ENCODE results near the gene RTKN2.
"Not testable (repeated sequence)": the region's sequence is repeated elsewhere in the genome, so short reads cannot be mapped to it uniquely, and the experiment has no call there.

RTKN2 gene, protein sequence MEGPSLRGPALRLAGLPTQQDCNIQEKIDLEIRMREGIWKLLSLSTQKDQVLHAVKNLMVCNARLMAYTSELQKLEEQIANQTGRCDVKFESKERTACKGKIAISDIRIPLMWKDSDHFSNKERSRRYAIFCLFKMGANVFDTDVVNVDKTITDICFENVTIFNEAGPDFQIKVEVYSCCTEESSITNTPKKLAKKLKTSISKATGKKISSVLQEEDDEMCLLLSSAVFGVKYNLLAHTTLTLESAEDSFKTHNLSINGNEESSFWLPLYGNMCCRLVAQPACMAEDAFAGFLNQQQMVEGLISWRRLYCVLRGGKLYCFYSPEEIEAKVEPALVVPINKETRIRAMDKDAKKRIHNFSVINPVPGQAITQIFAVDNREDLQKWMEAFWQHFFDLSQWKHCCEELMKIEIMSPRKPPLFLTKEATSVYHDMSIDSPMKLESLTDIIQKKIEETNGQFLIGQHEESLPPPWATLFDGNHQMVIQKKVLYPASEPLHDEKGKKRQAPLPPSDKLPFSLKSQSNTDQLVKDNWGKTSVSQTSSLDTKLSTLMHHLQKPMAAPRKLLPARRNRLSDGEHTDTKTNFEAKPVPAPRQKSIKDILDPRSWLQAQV

DNA sequence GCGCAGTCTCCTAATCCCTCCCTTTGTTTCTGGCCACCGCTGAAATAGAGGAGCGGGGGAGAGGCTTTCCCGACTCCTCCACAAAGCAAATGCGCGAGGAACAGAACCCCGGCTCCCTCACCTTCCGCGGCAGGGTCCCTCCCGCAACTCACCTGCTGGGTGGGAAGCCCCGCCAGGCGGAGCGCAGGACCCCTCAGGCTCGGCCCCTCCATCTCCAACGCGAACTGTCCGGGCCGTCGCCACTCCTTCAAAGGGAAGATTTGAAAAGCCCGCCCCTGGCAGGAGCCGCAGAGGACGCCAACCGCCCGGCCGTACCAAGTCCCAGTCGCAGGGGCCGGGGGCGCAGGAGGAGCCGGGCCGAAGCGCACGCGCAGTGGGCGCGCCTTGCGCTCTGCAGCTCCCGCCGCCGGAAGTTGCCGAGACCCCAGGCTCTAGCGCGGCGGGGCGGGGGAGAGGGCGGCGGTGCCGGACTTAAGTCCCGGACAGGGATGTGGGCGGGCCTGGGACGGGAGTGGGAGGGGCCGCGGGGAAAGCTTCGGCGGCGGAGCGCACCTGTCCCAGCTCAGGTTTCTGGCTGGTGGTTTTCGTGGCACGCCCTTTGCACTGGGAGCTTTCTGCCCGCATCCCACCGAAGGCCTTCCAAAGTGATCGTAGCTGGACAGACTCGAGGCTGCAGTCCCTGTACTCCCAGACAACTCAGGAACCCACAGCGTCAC, at the start of gene RTKN2:
Gene RTKN2 (minus strand): TSS at position 446 of the 716 bp plus-strand sequence. CDS start 234 bp downstream, at position 212.
- DNase-seq (ENCODE audit: low spot score), result peak; percentile 64

DNA sequence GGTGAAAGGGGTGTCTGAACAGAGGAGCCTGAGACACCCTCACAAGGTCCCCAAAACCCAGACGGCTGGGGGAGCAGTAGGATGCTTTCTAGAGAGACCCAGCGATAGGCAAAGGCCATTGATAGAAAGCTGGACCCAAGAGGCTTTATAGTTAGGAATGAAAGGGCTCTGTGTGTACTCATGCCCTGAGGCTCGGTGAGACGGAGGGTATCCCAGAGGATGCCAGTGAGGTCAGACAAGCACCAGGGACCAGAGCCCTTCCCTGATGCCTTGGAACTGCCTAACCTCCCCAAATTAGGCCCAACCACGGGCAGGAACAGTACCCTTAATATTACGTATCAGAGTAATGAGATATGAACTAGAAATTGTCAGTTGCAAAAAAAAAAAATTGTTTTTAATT, 48.6 kb upstream of the RTKN2 start:
- DNase-seq (ENCODE audit: low spot score), result no peak

DNA sequence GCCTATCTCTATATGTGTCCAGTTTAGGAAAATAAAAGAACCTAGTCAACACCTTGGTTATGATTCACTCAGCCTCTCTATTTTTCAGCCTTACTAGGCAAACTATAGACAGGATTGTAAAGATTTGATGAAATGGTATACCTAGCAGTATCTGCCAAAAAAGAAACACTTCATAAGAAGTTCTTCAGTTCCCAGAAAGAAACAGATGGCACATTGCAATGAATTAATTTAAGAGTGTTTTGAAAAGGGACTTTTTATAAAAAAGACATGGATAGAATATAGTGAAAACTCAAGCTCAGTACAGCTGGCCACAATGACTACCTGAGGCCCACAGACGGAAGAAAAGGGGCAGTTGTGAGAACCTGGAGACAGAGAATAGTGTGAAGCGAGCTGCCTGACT, 40.6 kb upstream of the RTKN2 start:
- DNase-seq (ENCODE audit: low spot score), result no peak

DNA sequence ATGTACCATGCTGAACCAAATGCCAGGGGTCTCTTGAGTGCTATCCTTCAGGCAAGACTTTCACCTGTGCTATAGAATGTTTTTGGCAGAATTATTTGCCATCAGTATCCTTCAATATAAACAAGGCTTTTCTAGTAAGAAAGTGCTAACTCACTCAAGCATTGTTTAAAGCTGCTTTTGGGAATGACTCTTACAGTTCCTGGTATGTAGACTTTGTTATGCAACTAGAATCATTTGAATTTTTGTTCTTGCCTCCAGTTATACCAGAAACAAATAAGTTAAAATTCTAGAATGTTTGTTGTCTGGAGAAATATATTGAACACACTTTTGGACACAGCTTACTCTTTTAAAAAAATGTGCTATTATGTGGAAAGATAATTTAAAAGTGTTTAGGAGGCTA, 39.5 kb upstream of the RTKN2 start:
- DNase-seq (ENCODE audit: low spot score), result no peak

DNA sequence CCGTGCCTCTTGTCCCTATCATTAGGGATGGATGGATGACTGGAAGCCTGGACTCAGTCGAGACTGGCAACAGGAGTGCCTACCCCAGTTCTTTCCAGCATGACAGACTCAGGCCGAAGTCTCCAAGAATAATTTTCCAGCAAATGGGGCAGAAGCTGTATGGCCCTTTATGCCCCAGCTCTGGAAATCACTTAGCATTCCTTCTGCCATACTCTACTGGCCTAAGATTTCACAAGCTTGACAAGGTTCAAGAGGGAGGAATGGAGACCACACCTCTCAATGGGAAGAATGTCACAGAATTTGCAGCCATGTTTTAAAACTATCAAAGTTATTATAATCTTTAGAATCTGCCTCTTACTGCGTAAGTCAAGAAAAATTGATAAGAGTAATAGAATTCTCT, 39.0 kb upstream of the RTKN2 start:
- DNase-seq (ENCODE audit: low spot score), result no peak

DNA sequence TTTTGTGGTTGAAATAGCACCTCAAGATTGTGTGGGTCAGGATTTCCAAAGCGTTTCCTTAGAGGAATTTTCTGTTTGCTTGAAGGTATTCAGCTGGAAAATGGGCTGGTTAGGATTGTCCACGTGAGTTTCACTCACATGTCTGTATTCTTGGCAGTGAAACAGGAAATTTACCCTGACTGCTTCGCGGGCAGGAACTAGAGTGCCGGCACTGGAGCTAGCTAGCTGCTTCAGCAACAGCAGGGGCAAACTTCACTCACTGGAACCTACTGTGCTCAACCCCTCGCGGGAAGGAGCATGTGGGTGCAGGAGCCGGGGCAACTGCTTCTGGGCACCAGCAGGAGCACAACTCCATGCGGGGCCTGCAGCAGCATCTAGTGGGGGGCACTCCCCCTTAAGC, 38.0 kb upstream of the RTKN2 start:
- no peak for DNase-seq (ENCODE audit: low spot score)

DNA sequence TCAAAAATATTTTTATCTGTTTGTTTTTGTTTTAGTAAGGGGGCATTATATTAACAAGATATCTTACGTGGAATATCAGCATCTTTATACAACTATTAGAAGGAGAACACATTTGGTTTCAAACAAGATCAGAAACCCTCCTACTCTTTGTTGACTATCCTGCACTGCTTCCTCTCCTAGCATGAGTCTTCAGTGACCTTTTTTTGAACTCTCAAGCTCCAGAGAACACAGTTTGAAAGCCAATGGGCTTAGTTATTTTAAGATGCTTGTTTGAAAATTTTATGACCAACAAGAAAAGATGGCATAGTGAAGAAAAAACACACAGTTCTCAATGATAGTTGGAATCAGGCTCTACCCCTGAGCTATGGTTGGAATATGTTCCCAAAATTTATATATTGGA, 37.2 kb upstream of the RTKN2 start:
- DNase-seq (ENCODE audit: low spot score), result no peak

DNA sequence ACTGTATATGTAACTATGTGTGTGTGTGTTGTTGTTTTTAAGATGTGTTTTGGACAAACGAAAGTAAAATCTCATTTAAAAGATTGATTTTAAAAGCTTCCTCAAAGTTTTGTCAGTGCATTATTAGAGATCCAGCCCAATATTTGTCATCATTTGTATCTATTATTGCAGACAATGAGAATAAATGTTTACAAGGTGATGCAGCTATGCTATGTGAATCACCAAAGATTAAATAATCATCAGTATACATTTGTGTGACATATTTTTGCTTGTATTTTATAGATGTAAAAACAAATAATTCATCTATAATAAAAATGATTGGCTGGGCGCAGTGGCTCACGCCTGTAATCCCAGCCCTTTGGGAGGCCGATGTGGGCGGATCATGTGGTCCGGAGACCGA, 35.3 kb upstream of the RTKN2 start:
- DNase-seq (ENCODE audit: low spot score), result no peak

DNA sequence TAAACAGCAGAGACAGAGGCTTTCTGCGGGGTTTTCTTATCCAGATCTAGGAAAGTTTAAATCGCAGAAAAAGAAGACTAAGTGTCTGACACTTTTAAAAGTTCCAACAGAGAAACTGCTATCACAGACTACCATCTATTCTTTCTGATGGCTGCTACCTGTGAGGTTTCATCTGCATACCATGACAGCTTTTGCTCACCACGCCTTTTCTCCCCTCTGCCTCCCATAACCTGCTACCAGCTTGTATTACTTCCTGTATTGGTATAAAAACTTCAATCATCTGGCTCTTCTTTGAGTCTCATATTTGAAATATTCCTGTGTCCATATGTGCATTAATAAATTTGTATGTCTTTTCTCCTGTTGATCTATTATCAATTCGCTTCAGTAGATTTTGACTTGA, 34.1 kb upstream of the RTKN2 start:
- DNase-seq (ENCODE audit: low spot score), result no peak

DNA sequence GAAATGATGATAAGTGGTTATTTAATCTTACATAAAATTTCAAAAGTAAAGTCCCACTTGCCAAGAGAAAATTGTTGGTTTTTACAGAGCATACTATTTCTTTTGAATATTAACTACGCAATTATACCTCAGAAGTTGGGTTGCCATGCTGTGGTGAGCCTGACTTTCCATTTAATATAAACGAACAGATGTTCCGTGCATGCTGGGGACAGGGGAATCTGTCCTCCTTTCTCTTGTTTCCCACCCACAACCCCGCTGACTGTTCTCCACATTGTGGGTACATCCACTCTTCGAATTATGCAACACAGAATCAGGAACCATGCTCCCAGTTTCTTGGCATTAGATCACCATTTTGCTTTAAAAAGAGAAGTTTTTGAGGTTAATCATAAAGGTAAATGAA, 29.2 kb upstream of the RTKN2 start:
- no peak for DNase-seq (ENCODE audit: low spot score)

DNA sequence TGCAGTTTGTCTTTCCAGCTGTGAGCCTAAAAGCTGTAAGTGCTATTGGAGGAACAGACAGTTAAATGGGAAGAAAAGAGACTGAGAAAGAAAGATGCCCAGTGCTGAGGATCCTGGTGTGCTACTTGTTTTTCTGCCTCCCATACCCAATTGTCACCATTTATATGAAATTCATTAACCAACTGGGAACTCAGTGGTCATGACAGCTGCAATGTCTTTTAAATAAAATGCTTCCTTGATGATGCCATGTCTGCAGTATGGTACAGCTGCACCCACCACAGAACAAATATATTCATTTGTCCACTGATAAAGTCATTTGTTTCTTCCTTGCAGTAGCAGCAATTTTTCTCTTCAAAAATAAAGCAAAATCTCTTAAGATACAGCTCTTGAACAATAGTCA, 15.6 kb upstream of the RTKN2 start:
- no peak for DNase-seq (ENCODE audit: low spot score)

DNA sequence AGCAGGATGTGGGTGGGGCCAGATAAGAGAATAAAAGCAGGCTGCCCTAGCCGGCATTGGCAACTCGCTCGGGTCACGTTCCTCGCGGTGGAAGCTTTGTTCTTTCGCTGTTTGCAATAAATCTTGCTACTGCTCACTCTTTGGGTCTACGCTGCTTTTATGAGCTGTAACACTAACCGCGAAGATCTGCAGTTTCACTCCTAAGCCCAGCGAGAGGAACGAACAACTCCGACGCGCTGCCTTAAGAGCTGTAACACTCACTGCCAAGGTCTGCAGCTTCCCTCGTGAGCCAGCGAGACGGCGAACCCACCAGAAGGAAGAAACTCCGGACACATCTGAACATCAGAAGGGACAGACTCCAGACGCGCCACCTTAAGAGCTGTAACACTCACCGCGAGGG, 12.7 kb upstream of the RTKN2 start:
- DNase-seq (ENCODE audit: low spot score), result not testable (repeated sequence)

DNA sequence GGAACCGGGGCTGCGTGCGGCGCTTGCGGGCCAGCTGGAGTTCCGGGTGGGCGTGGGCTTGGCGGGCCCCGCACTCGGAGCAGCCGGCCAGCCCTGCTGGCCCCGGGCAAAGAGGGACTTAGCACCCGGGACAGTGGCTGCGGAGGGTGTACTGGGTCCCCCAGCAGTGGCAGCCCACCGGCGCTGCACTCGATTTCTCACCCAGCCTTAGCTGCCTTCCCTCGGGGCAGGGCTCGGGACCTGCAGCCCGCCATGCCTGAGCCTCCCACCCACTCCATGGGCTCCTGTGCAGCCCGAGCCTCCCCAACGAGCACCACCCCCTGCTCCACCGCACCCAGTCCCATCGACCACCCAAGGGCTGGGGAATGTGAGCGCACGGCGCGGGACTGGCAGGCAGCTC, 11.7 kb upstream of the RTKN2 start:
- not testable (repeated sequence) for DNase-seq (ENCODE audit: low spot score)

DNA sequence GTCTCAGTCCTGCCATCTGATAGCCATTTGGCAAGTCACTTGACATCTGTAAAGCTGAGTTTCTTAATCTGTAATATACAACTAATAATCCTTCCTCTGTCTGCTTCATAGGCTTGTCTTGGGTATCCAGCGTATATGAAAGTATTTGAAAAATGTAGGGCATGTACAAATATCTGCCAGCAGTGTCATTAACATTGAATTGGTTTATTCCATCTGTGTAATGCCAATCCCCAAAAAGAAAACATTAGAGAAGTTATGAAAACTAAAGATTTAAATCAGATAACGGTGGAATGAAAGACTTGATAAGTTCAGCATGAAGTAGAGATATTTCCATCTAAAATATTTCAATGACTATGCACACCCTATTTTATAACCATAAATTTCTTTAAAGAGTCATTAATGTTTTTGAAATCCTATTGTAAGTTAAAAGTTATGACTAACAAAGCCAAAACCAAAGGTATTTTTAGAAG, 9.8 kb upstream of the RTKN2 start:
- DNase-seq (ENCODE audit: low spot score), result no peak

DNA sequence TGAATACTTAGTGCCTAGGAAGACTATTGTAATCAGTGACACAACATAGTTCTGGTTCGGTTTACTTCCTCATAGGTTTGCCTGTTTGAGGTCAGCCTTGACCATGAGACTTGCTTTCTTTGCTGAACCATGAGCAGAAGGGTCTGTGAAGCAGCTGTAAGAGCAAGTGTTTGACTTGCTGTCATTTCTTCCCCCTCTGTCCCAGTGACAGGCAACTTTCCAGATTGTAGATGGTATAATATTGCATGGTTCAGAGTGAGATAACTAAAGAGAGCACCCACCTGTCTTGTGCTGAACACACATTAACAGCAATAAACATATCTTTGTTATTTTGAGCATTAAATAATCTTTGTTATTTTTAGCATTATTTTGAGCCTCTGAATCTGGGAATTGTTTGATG, 9.3 kb upstream of the RTKN2 start:
- no peak for DNase-seq (ENCODE audit: low spot score)

DNA sequence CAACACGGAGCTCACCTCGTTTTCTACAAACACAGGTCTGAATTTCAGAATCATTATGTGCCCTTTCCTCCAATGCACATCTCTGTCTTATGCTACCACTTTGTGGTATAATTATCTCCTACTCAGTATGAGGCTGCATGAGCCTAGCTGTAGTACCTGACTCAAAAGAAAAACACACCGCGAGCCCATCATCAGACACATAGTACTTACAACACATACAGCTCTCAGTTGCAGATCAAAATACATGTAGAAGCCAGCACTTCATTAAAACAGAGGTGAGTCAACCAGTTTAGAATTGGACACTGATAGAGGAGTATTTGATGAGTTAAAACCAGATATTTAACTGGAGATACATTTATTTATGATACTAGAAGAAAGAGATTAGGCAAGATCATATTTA, 1.4 kb upstream of the RTKN2 start:
- no peak for DNase-seq (ENCODE audit: low spot score)

DNA sequence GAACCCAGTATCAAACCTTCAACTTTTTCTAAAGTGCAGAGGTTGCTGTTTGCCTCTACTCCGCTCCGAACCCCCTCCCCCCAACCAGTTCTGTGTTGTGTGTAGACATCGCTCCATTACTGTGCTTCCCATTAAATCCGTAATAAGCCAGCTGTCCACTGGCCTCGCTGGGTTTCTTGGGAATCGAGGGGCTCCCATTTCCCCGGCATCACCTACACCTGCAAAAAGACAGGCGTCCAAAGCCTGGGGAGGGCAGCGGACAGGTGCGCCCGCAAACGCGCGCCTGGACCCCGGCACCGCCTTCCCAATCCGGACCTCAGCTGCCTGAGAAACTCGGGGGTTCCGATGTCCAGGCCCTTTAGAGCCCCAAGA, 631 bp downstream of the RTKN2 start:
- no peak for DNase-seq (ENCODE audit: low spot score)

DNA sequence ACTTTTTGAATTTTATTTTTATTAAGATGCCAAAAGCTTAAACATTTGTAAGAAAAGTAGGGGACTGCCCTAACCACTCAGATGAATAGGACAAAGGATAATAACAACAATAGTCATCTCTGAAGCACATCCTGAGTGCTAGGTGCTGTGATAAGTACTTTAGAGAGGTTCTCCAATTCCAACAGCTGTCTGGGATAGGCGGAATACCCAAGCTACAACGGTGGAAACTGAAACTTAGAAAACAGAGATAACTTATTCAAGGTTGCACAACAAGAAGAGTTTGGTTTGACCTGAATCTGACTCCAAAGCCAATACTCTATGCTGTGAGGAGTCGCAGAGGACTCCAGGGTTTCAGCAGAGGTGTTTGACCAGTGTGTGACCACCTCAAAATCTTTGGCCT, 2.0 kb downstream of the RTKN2 start:
- no peak for DNase-seq (ENCODE audit: low spot score)

DNA sequence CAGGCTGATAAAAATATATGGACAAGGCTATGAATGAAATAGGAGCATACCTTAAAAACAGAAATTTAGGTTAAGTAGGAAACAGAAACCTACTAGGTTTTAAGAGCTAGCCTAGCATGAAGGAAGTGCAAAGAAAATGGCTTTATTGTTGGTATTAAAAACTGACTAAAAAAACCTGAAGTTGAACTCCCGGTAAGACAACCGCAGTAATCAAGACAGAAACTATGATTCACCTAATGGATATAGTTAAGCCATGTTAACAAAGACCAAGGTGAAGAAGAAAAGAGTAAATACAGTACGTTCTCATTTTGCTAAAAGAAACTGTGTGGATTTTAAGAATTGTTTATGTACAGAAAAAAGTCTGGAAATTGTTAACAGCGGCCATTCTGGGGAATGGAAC, 2.5 kb downstream of the RTKN2 start:
- DNase-seq (ENCODE audit: low spot score), result no peak

DNA sequence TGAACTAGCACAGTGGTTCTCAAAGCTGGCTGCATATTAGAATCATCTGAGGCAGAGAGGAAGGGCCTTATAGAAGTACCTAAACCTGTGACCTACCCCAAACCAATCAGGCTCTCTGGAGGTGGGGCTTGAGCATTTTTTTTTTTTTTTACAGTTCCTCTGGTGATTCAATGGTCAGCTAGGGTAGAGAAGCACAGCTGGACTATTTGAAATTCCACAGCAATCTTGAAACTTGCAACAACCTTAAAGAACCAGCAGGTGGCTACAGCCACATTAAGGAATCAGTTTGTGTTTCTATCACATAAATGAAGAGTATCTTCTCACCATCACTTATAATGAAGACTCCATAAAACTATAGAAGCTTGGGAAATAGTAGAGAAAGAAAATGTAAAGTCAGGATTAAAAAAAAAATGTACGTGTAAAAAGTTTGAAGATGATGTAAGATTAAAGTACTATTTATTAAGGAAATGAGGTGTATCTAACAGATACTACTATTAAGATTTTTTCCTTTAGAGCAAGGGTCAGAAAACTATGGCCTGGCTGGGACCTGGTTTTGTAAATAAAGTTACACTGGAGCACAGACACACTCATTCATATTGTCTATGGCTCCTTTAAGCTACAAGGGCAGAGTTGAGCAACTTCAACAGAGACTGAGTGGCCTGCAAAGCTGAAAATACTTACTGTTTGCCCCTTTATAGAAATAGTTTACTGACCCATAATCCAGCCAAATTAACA, 3.8 kb downstream of the RTKN2 start:
- peak; percentile 22 for DNase-seq (ENCODE audit: low spot score)

DNA sequence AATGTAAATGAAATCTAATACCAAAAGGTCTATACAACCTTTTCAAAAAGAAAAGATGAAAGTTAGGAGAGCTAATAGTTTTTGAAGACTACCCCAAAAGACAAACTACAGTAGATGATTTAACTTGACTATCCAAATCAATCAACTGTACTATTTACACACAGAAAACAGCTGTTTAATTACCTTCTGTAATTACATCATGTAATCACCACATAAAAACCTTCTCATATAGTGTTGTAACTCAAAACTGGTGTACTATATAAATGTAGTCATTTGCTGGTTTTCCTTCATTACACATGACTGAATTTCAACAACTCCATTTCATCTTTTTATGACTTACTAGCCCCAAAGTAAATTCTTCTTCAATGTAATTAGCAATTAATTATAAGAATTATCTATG, 4.5 kb downstream of the RTKN2 start:
- no peak for DNase-seq (ENCODE audit: low spot score)

DNA sequence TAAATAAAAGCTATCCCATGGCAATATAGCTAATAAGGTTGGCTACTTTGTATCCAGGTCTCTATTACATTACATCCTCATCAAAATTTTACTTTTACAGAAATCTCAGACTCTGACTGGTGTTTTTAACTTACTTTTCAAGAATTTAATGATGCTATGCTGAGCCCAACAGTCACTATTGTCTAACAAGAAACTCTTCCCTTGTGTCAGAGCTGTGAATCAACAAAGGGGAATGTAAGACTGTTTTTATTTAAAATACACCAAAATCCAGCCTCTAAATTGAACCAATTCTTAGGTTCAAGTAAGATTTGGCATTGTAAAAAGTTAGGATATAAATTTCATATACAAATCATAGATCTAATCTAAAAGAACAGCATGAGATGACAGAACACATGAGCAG, 7.0 kb downstream of the RTKN2 start:
- DNase-seq (ENCODE audit: low spot score), result no peak

DNA sequence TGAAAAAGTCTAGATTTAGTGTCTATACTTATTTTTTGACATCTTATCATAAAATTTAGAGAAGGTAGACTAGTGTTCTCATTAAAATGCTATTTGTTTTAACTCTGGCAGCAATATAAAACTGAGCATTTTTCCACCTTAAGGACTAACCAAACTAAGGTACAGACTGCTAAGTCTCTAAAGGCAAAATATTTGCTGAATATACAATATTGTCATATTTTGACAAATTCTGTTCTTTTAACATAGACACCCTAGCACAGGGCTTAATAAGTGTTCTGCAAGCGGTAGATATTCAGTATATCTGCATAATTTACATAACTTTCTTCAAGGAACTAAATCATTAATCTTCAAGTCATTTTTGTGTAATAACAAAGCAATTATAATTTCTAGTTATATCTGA, 8.6 kb downstream of the RTKN2 start:
- no peak for DNase-seq (ENCODE audit: low spot score)
